ENCODE data around the gene HIBCH. TPM values are rescaled to one million over a fixed set of nuclear protein-coding genes. Genes with fewer than 3 reads are reported as not detected.

HIBCH gene
- total and polyA plus RNA-seq, 9 of the 15 experiments (the other 6 are each of a cell fraction or from before 2014, with no cell fraction given): 17.0 to 65.4 (median 28.3) TPM

- in situ Hi-C loops (cut with MboI): no loop called here
- FAIRE-seq: no peak
- H3K79me2 ChIP-seq (ENCODE audit: control insufficient read depth, insufficient read depth, low read length): no peaks in the 10 kb centered on the region; the same call in 2 of the 3 replicates
- DNase-seq (ENCODE audit: extremely low read depth in 1 of 4, low spot score in 3 of 4): no peak
- ATAC-seq: no peak
- no peaks in the 10 kb centered on the region for H3K9me3 ChIP-seq (replicated peaks; ENCODE audit: control insufficient read depth, insufficient read depth, low read depth, low read length)
- no peak overlapping the region for H3K27ac ChIP-seq (ENCODE audit: extremely low read depth, low read depth, low read length)
- H3K4me2 ChIP-seq (ENCODE audit: insufficient read depth, low read length): no peak overlapping the region
- H2AFZ ChIP-seq (ENCODE audit: low read depth, low read length): no peak overlapping the region
- ChIA-PET CTCF (ENCODE audit: low intra/inter-chr PET ratio) (no interaction called here), POLR2A (interaction anchor here (0.7 to 2.1 kb wide), 2 partner anchors 9 to 25 kb away, joined by 4 to 6 read pairs; partner anchors contain the start of gene HIBCH)
- no peaks in the 10 kb centered on the region for H3K27me3 ChIP-seq (ENCODE audit: control insufficient read depth in 2 of 2, insufficient read depth in 2 of 2, low read length in 2 of 2)
- no peak overlapping the region for H3K9ac ChIP-seq (ENCODE audit: insufficient read depth in 1 of 2, low read depth in 2 of 2, low read length in 2 of 2)
- H4K20me1 ChIP-seq (replicated peaks; ENCODE audit: control insufficient read depth, insufficient read depth, low read length): no peaks in the 10 kb centered on the region
- H3K4me3 ChIP-seq: no peak overlapping the region
- H3K9me1 ChIP-seq (ENCODE audit: control insufficient read depth, insufficient read depth, low read length): no peaks in the 10 kb centered on the region
- intact Hi-C loops (cut with micrococcal nuclease): no loop called here
- WGBS (ENCODE audit: insufficient coverage, low coverage, missing lambda C conversion rate): 95% methylated on average over 7 of the region's 7 CpGs
- TF ChIP-seq RBM14 (IDR thresholded peaks at IDR 0.05; ENCODE audit: borderline replicate concordance, insufficient read depth, low read depth, low read length): no peak
- no peak for TF ChIP-seq E2F1 (CRISPR knock-in tag; IDR thresholded peaks at IDR 0.05)
- no peak for TF ChIP-seq MCM2 (IDR thresholded peaks at IDR 0.05; ENCODE audit: low read depth)
- TF ChIP-seq BMI1 (IDR thresholded peaks at IDR 0.05; ENCODE audit: low read length): no peak
- no peak for TF ChIP-seq MTF1 (CRISPR knock-in tag; IDR thresholded peaks at IDR 0.05; ENCODE audit: borderline replicate concordance)
- H3K36me3 ChIP-seq (ENCODE audit: control insufficient read depth, insufficient read depth, low read length): no peaks in the 10 kb centered on the region
- peaks cover 0 to 8% of the 10 kb centered on the region in 2 experiments; a peak in 4 of 5 replicates for H3K4me1 ChIP-seq (replicated peaks in 1 of 2; ENCODE audit: control insufficient read depth in 2 of 2, insufficient read depth in 2 of 2, low read length in 2 of 2)
- BruUV-seq (replicated peaks): no TSS peak
These were observed 24.7 kb upstream of the HIBCH start for GRCh38 chr2:190344276-190344827.

Measured in K562 (cell line).